AG09319 (cell line): ENCODE data around the gene SLC6A12.

Source experiments
- DNase-seq: peaks from one replicate; pipeline ENCODE4 v3.0.0-alpha.2; 2010; ENCODE audit warnings: low read depth; ENCODE audit errors: extremely low read depth
- CTCF ChIP-seq: IDR thresholded peaks from 2 replicates; pipeline ENCODE4 v1.5.1; 2011; ENCODE audit warnings: low read depth, mild to moderate bottlenecking, inconsistent platforms, low read length, moderate library complexity

The SLC6A12 gene

GRCh38 chr12:152440-152839 lies 61.5 kb downstream of the SLC6A12 start:
- TF ChIP-seq CTCF = no peak
- DNase-seq = no peak

DNA sequence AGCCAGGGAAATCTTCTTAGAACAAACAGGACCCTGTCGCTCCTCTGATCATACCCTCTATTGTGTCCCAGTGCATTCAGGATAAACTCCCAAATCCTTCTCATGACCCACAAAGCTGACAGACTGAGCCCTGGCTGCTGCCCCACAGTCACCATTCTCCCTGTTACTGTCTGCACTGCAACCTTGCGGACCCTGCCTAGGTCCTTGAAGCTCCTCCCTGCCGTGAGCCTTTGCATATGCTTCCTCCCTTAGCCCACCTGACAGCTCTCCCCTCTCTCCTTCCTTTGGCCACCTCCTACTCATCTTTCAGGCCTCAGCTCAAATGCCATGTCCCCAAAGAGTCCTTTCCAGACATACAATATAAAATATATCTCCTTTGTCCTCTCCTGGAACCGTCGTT lies 62.4 kb downstream of the SLC6A12 start:
- DNase-seq = no peak
- TF ChIP-seq CTCF = no peak

- no peak for DNase-seq
- no peak for TF ChIP-seq CTCF
Measured at GRCh38 chr12:148676-149416, 65.1 kb downstream of the SLC6A12 start.

DNA sequence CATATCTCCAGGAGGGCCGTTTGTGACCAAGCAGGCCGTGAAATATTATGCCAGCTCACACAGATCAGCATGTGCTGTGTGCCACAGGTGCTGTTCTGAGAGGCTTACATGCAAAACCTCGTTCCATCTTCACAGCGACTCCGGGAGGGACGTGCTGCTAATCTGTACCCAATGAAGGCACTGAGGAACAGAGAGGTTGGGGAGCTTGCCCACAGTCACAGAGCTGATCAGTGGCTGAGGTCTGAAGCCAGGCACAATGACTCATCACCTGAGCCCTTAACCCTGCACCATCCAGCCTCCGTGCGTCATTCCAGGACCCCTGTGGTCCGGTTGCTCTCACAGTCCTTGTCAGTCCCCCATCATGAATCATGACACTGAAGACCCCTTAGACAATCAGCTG lies 66.7 kb downstream of the SLC6A12 start:
- no peak for DNase-seq
- no peak for TF ChIP-seq CTCF

- DNase-seq = no peak
Measured at GRCh38 chr12:145369-145960, 68.5 kb downstream of the SLC6A12 start.

DNA sequence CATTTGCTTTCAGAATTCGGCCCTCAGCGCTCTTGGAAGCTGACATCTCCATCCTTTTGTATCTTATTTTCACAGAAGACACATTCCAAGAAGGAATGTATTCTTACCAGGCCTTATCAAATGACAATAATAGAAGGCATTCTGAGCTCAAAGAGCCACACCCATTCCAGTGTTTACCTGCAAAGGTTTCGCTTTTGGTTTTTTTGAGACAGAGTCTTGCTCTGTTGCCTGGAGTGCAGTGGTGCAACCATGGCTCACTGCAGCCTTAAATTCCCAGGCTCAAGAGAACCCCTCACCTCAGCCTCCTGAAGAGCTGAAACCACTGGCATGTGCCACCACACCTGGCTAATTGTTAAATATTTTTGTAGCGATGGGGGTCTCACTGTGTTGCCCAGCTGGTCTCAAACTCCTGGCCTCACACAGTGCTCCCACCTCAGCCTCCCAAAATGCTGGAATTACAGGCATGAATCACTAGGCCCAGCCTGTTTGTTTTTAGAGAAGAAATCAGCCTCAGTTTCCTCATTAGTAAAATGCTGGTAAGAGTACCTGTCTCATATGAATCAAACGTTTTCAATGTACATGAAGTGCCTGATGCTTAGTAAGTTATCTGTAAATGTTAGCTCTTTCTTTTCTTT lies 69.2 kb downstream of the SLC6A12 start:
- DNase-seq = no peak
- no peak for TF ChIP-seq CTCF

More at GRCh38 chr12:145369-145960, 68.5 kb downstream of the SLC6A12 start:
- no peak for TF ChIP-seq CTCF
